ENCODE measurements around the gene SFXN1. TPM values are rescaled to one million over a fixed set of nuclear protein-coding genes. Genes with fewer than 3 reads are reported as not detected.
"Not testable (repeated sequence)": the region's sequence is repeated elsewhere in the genome, so short reads cannot be mapped to it uniquely, and the experiment has no call there.

SFXN1 gene
- total RNA-seq, 2 experiments from 2014 or later, result 476 to 491 TPM

DNA sequence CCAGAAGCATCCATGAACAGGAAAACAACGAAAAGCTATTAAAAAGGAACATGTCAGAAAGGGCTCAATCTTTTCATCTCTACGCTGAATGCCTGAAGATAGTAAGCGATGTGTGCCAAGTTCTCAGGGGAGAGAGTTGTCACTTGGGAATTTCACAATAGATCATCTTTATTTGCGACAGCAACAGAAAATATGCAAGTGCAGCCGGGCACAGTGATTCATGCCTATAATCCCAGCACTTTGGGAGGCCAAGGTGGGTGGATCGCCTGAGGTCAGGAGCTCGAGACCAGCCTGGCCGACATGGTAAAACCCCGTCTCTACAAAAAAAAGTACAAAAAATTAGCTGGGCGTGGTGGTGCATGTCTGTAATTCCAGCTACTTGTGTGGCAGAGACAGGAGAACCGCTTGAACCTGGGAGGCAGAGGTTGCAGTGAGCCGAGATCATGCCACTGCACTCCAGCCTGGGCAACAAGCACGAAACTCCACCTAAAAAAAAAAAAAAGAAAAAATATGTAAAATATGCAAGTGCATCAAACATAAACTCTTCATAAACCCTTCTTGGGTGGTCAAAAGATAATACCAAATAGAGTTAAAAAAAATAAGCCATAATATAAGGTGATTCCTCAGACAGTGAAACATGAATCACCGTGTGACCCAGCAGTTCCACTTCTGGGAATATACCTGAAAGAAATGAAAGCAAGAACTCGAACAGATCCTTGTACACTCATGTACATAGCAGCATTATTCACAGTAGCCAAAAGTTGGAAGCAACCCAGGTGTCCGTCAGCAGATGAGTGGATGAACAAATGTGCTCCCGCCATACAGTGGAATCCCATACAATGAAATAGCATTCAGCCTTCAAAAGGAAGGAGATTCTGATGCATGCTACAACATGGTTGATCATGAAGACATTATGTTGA lies 16.2 kb downstream of the SFXN1 start:
- ChIA-PET CTCF (interaction anchor here (0.9 kb wide), 2 partner anchors 22 to 34 kb away, joined by 4 read pairs; no protein-coding TSS in a partner anchor), POLR2A (interaction anchor here (0.7 to 1.5 kb wide), 2 partner anchors 11 to 28 kb away, joined by 3 to 6 read pairs; no protein-coding TSS in a partner anchor)
- DNase-seq (no peak), ATAC-seq (peak; percentile 24)
- H3K9me3 Mint-ChIP-seq, result peaks cover 1% of the 10 kb centered on the region
- TF ChIP-seq, protein P1, sequence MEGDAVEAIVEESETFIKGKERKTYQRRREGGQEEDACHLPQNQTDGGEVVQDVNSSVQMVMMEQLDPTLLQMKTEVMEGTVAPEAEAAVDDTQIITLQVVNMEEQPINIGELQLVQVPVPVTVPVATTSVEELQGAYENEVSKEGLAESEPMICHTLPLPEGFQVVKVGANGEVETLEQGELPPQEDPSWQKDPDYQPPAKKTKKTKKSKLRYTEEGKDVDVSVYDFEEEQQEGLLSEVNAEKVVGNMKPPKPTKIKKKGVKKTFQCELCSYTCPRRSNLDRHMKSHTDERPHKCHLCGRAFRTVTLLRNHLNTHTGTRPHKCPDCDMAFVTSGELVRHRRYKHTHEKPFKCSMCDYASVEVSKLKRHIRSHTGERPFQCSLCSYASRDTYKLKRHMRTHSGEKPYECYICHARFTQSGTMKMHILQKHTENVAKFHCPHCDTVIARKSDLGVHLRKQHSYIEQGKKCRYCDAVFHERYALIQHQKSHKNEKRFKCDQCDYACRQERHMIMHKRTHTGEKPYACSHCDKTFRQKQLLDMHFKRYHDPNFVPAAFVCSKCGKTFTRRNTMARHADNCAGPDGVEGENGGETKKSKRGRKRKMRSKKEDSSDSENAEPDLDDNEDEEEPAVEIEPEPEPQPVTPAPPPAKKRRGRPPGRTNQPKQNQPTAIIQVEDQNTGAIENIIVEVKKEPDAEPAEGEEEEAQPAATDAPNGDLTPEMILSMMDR (IDR thresholded peaks at IDR 0.05), result no peak
- peaks cover 71% of the 10 kb centered on the region for H3K36me3 Mint-ChIP-seq (ENCODE audit: low read depth)
- intact Hi-C loops (cut with micrococcal nuclease), result no loop called here
- H3K4me1 Mint-ChIP-seq (ENCODE audit: low read depth), result peaks cover 56% of the 10 kb centered on the region
- H3K4me3 Mint-ChIP-seq, result no peak overlapping the region
- H3K27ac Mint-ChIP-seq, result peak overlapping the region; percentile 86
- H3K27me3 Mint-ChIP-seq, result no peaks in the 10 kb centered on the region

- CTCF ChIA-PET, result no interaction called here
- POLR2A ChIA-PET, result interaction anchor here (1.3 kb wide), 1 partner anchor 11 kb away, joined by 4 read pairs; no protein-coding TSS in a partner anchor
- Mint-ChIP-seq H3K27ac (peak overlapping the region; percentile 55), H3K4me1 (ENCODE audit: low read depth) (peaks cover 56% of the 10 kb centered on the region), H3K36me3 (ENCODE audit: low read depth) (peaks cover 79% of the 10 kb centered on the region), H3K9me3 (peaks cover 2% of the 10 kb centered on the region), H3K4me3 (no peak overlapping the region), H3K27me3 (no peaks in the 10 kb centered on the region)
- TF ChIP-seq, protein P1 (IDR thresholded peaks at IDR 0.05), result no peak
- ATAC-seq (no peak), DNase-seq (no peak)
- intact Hi-C loops (cut with micrococcal nuclease), result no loop called here
Measured at GRCh38 chr5:175501759-175502158, 23.4 kb downstream of the SFXN1 start.

DNA sequence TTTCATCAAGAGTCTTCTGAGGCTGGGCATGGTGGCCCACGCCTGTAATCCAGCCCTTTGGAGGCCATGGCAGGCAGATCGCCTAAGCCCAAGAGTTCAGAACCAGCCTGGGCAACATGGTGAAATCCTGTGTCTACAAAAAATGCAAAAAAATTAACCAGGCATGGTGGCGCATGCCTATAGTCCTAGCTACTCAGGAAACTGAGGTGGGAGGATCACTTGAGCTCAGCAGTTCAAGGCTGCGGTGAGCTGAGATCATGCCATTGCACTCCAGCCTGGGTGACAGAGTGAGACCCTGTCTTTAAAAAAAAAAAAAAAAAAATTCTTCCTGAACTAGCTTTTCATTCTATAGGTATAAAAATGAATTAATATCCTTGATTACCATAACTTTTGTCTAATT lies 29.3 kb downstream of the SFXN1 start:
- ATAC-seq (peak; percentile 95), DNase-seq (peak; percentile 76)
- CTCF ChIA-PET, result interaction anchor here (1.5 to 2.7 kb wide), 2 partner anchors 11 to 43 kb away, joined by 3 to 8 read pairs; no protein-coding TSS in a partner anchor
- H3K36me3 Mint-ChIP-seq (ENCODE audit: low read depth), result peaks cover 81% of the 10 kb centered on the region
- H3K9me3 Mint-ChIP-seq; H3K27me3 Mint-ChIP-seq; H3K4me3 Mint-ChIP-seq; intact Hi-C loops (cut with micrococcal nuclease): not testable (repeated sequence)
- peak overlapping the region; percentile 69 for H3K27ac Mint-ChIP-seq
- POLR2A ChIA-PET, result interaction anchor here (2.2 to 2.3 kb wide), 2 partner anchors 10 to 14 kb away, joined by 6 to 8 read pairs; no protein-coding TSS in a partner anchor
- H3K4me1 Mint-ChIP-seq (ENCODE audit: low read depth), result peaks cover 58% of the 10 kb centered on the region

DNA sequence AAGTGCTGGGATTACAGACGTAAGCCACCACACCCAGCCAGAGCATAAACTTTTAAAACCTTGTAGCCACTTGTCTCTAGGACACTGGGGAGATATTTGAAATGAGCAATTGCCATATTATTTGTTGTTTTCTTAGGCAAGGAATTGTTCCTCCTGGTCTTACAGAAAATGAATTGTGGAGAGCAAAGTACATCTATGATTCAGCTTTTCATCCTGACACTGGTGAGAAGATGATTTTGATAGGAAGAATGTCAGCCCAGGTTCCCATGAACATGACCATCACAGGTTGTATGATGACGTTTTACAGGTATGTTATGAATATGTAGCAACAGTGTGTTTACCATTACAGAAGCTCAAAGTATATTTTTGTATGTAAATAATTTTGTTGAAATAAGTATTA lies 30.5 kb downstream of the SFXN1 start:
- ChIA-PET POLR2A (interaction anchor here (1.1 to 2.3 kb wide), 3 partner anchors 8 to 13 kb away, joined by 3 to 8 read pairs (median 6); no protein-coding TSS in a partner anchor), CTCF (interaction anchor here (1.5 to 2.7 kb wide), 2 partner anchors 25 to 44 kb away, joined by 5 to 8 read pairs; no protein-coding TSS in a partner anchor)
- no peak for DNase-seq
- intact Hi-C loops (cut with micrococcal nuclease), result no loop called here
- Mint-ChIP-seq H3K27ac (peak overlapping the region; percentile 59), H3K4me3 (no peak overlapping the region), H3K36me3 (ENCODE audit: low read depth) (peaks cover 80% of the 10 kb centered on the region), H3K4me1 (ENCODE audit: low read depth) (peaks cover 59% of the 10 kb centered on the region), H3K27me3 (no peaks in the 10 kb centered on the region), H3K9me3 (no peaks in the 10 kb centered on the region)
- TF ChIP-seq, protein P1 (IDR thresholded peaks at IDR 0.05), result no peak
- no peak for ATAC-seq

DNA sequence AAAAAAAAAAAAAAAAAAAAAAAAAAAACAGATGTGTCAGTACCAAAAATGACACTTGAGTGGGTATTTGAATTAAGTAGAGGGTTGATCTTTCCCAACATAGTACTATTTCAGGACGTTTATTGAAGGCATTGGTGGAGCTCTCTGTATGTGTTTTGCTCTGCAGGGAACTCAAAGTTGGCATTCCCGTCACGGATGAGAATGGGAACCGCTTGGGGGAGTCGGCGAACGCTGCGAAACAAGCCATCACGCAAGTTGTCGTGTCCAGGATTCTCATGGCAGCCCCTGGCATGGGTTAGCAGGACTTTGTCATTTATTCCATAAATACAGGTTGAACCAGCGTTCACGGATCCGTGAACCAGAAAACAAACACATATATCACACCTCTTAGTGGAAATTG lies 34.9 kb downstream of the SFXN1 start:
- peak overlapping the region; percentile 99 for H3K27ac Mint-ChIP-seq
- ChIA-PET POLR2A (interaction anchor here (1.0 kb wide), 1 partner anchor 10 kb away, joined by 3 read pairs; no protein-coding TSS in a partner anchor), CTCF (no interaction called here)
- TF ChIP-seq, protein P1 (IDR thresholded peaks at IDR 0.05), result no peak
- DNase-seq (no peak), ATAC-seq (no peak)
- peaks cover 72% of the 10 kb centered on the region for H3K4me1 Mint-ChIP-seq (ENCODE audit: low read depth)
- intact Hi-C loops (cut with micrococcal nuclease), result no loop called here
- H3K36me3 Mint-ChIP-seq (ENCODE audit: low read depth), result peaks cover 90% of the 10 kb centered on the region
- H3K4me3 Mint-ChIP-seq, result no peak overlapping the region
- H3K9me3 Mint-ChIP-seq, result peaks cover 1% of the 10 kb centered on the region
- H3K27me3 Mint-ChIP-seq, result no peaks in the 10 kb centered on the region

Data from activated CD8-positive, alpha-beta T cell treated with anti-CD3 and anti-CD28 coated beads for 36 hours (primary cell).